GM19193 (cell line): ENCODE results near the gene ZNF479.
"Not testable (repeated sequence)": the region's sequence is repeated elsewhere in the genome, so short reads cannot be mapped to it uniquely, and the experiment has no call there.

Experiments used
- POLR2A ChIP-seq: IDR thresholded peaks from 4 replicates; pipeline ENCODE4 v1.6.1; 2011; ENCODE audit not compliant: insufficient read depth, insufficient read length; ENCODE audit errors: extremely low read depth

Gene ZNF479

GRCh38 chr7:57132336-57132735 is at the start of gene ZNF479:
Gene ZNF479 (minus strand): TSS chr7:57132436. CDS start chr7:57132324, 112 bp downstream.
- not testable (repeated sequence) for TF ChIP-seq POLR2A

DNA sequence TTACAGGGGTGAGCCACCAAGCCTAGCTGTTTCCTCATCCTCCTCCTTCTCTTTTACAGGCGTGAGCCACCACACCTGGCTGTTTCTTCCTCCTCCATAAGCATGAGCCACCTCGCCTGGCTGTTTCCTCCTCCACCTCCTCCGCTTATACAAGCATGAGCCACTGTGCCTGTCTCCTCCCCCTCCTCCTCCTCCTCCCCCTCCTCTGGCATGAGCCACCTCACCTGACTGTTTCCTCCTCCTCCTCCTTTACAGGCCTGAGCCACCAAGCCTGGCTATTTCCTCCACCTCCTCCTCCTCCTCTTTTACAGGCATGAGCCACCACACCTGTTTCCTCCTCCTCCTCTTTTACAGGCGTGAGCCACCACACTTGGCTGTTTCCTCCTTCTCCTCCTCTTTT is 49.8 kb upstream of the ZNF479 start:
- no peak for TF ChIP-seq POLR2A

DNA sequence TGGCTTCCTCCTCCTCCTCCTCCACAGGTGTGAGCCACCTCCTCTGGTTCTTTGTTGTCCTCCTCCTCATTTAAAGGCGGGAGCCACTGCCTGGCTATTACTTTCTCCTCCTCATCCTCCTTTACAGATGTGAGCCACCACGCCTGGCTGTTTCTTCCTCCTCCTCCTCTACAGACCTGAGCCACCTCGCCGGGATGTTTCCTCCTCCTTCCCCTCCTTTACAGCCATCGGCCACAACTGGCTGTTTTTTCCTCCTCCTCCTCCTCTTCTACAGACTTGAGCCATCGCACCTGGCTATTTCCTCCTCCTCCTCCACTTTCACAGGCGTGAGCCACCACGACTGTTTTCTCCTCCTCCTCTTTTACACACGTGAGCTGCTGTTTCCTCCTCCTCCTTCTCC is 49.0 kb upstream of the ZNF479 start:
- TF ChIP-seq POLR2A: no peak

- TF ChIP-seq POLR2A: no peak
Measured at GRCh38 chr7:57179776-57180415, 47.7 kb upstream of the ZNF479 start.

GRCh38 chr7:57178768-57179139 is 46.5 kb upstream of the ZNF479 start:
- no peak for TF ChIP-seq POLR2A

GRCh38 chr7:57177856-57178767 is 45.9 kb upstream of the ZNF479 start:
- TF ChIP-seq POLR2A: no peak

- TF ChIP-seq POLR2A: no peak
Measured at GRCh38 chr7:57176928-57177635, 44.8 kb upstream of the ZNF479 start.

DNA sequence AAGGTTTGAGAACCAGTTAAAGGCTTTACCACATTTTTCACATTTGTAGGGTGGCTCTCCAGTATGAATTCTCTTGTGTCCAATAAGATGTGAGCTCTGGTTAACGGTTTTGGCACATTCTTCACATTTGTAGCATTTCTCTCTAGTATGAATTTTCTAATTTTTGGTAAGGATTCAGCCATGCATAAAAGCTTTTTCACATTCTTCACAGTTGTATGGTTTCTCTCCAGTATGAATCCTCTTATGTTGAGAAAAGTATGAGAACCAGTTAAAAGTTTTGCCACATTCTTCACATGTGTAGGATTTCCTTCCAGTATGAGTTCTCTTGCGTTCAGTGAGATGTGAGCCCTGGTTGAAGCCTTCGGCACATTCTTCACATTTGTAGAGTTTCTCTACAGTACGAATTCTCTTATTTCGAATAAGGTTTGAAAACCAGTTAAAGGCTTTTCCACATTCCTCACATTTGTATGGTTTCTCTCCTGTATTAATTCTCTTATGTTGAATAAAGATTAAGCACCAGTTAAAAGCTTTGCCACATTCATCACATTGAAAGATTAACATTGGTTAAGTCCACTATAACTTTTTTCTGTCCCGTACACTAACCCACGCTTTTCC is 33.2 kb upstream of the ZNF479 start:
- no peak for TF ChIP-seq POLR2A
